Stimulated activated CD4-positive, alpha-beta T cell treated with anti-CD3 and anti-CD28 coated beads, Interleukin-1b, Interleukin-23, amount 100 ng/mL, for 4 hours (primary cell): ENCODE data around the gene TMC5.
"Not testable (repeated sequence)": the region's sequence is repeated elsewhere in the genome, so short reads cannot be mapped to it uniquely, and the experiment has no call there.

Experiments used
- DNase-seq, 2 donors: peaks; one replicate each; pipeline ENCODE4 v3.0.0-alpha.2; 2020; ENCODE audit warnings: low read depth in 2 of 2

Gene TMC5

DNA sequence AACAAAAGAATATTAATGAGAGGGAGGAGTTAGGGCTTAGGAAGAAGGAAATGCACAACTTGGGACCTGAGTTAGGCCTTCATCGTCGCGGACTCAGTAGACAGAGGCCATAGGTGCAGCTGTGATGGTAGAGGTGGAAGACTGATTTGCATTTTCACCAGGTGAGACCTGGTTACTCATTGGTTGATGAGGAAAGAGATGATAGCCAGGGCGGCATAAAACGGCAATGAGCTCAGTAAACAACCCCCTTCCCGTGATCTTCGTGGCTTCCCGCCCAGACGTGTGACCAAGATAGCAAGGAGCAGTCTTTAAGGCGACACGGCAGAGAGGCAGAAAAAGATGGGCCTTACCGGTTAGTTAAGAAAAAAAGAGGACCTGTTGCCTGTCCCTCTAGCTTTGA lies at the start of gene TMC5:
TSS of gene TMC5 (plus strand) at position 244 of the 400 bp plus-strand sequence. CDS start 22,156 bp downstream, outside the sequence.
- DNase-seq = no peak

DNA sequence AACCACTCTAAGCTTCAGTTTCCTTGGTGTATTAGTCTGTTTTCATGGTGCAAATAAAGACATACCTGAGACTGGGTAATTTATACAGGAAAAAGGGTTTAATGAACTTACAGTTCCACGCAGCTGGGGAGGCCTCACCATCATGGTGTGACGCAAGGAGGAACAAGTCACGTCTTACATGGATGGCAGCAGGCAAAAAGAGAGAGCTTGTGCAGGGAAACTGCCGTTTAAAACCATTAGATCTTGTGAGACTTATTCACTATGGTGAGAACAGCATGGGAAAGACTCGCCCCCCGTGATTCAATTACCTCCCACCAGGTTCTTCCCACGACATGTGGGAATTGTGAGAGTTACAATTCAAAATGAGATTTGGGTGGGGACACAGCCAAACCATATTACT lies 45.1 kb upstream of the TMC5 start:
- not testable (repeated sequence) for DNase-seq

GRCh38 chr16:19374402-19374801 lies 43.3 kb upstream of the TMC5 start:
- no peak for DNase-seq

DNA sequence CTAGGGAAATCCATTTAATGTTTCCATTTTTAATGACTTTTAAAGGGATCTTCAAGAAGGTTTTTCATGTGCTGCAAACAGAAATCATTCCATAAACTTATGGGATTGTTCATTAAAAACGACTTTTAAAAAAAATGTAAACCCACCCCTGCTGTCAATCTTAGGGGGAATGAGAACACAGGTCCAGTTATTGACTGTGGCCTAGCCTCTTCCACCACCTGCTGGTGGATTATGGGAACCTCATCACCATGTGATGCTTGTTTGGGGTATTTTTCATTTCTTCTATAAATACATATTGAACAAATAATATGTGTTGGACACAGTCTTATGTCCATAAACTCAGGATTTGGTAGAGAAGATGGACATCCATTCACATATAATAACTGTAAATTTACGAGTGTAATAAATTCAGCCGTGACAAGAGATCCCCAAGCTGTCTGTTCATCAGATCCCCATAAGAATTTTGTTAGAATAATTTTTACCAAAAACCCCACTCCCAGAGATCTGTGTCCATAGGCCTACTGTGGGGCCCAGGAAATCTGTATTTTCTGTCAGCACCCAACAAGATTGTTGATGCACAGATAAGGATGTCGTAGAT lies 42.0 kb upstream of the TMC5 start:
- peak in 1 of 2 donors; percentile 7 for DNase-seq

DNA sequence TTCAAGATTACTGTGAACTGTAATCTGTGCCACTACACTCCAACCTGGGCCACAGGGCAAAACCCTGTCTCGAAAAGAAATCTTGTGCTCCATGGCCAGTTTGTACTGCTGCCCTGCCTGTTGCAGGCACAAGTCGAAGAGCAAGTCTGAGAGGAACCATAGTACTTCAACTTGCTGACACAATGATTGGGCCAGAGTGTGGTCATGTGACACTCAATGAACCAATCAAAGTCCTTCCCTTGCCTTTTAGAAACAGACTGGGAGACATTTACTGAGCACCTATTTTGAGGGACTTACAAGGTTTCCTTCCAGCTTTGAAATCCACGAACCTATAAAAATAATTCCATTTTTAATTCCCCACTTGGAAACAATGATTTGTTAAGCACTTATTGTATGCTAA lies 39.8 kb upstream of the TMC5 start:
- DNase-seq = no peak

DNA sequence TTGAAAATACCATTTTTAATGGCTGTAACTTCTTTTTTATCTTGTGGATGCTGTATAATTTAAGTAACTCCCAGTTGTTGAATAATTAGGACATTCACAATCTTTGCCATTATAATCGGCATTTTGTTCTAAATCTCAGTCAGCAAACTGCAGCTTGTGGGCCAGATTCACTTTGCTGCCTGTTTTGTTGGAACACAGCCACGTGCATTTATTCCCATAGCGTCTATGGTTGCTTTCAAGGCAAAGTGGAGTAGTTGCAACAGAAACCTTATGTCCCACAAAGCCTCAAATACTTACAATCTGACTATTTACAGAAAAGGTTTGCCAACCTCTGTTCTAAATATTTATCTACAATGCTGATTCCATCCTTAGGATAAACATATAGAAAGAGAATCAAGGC lies 39.2 kb upstream of the TMC5 start:
- DNase-seq = no peak

DNA sequence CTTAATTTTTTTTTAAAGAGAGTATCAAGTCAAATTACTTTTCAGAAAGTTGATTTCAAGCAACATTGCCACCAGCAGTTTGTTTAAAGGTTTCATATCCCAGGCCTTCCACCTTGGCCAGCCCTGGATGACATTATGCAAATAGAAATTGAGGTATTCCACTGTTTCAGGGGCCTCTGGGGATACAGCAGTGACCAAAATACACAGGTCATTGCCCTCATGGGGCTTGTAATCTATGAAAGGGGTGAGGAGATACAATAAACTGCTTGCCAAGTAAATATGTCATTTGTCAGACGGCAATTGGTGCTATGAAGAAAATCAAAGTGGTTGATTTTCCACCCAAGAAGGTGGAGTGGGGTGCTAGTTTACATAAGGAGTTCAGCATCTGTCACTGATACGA lies 37.8 kb upstream of the TMC5 start:
- DNase-seq = no peak

- no peak for DNase-seq
These were observed 37.4 kb upstream of the TMC5 start for GRCh38 chr16:19380328-19380727.

GRCh38 chr16:19382084-19382801 lies 35.4 kb upstream of the TMC5 start:
- no peak for DNase-seq

DNA sequence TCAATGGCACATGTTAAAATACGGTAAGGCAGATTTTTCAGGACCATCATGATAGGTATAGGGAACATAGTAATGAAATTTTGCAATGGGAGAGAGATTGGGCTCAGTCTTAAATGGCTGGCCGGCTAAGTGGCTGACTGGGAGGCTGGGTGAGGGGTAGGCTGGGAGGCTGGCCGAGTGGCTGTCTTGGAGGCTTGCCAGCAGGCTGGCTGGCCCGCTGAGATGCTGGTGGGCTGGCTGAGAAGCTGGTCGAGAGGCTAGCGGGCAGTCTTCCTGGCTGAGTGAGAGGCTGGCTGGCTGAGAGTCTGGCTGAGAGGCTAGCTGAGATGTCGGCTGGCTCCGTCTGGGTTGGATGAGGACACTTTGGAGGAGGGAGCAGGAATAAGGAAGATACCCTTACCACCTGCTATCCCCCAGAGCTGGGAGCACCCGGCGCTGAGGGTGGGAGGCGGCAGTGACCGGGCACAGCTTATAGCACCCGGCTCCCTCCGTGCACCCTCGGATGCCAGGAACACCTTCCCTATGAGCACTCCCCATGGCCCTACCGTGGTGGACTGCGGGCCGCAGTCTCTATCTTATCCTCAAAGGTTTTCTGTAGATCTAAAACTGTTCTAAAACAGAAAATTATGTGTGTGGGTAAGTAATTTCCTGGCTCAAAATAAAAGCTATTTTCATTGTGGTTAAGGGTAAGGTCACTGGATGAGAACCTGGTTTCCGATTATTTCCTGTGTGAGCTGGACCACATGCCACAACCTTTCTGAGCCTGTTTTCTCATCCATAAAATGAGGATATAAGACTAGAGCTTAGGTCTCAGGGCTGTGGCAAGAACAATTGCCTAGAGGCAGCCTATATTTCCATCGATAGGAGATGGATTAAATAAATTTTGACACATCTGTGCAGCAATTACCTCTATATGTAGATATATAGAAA lies 34.5 kb upstream of the TMC5 start:
- no peak for DNase-seq

DNA sequence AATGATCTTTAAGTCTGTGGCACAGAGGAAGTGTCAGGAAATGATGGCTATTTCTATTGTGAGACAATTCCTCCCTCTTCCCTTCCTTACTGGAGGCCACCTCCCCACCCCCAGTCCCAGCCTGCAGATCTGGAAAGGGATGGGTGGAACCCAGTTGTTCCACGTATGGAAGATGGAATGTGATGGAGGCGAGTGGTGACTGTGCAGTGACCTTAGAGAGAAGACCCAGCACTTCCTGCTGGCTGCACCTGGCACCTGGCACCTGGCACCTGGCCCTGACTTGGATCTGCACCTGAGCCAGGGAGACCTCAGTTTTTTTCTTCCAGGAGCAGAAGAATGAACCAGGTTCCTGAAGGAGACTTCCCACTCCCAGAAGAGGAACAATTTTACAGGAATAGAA lies 33.0 kb upstream of the TMC5 start:
- DNase-seq = no peak

- no peak for DNase-seq
These were observed 31.2 kb upstream of the TMC5 start for GRCh38 chr16:19386525-19386924.

- peak; percentile 2 to 18 for DNase-seq
These were observed 28.4 kb upstream of the TMC5 start for GRCh38 chr16:19389246-19389645.

GRCh38 chr16:19391185-19391776 lies 26.4 kb upstream of the TMC5 start:
- DNase-seq = not testable (repeated sequence)

DNA sequence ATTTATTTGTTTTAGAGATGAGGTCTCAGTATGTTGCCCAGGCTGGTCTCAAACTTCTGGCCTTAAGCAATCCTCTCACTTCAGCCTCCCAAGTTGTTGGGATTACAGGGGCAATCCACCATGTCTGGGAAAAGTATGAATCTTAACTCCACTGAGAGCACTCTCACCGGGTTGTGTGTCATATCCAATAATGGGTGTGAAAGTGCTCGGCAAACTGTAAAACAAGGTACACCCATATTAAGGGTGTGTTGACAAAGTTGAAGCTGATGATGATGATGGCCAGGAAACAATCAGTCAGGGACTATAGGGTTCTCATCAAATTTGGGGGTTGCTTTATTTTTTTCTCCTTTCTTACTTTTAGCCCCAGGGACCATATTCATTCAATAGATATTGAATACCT lies 25.3 kb upstream of the TMC5 start:
- DNase-seq = no peak

DNA sequence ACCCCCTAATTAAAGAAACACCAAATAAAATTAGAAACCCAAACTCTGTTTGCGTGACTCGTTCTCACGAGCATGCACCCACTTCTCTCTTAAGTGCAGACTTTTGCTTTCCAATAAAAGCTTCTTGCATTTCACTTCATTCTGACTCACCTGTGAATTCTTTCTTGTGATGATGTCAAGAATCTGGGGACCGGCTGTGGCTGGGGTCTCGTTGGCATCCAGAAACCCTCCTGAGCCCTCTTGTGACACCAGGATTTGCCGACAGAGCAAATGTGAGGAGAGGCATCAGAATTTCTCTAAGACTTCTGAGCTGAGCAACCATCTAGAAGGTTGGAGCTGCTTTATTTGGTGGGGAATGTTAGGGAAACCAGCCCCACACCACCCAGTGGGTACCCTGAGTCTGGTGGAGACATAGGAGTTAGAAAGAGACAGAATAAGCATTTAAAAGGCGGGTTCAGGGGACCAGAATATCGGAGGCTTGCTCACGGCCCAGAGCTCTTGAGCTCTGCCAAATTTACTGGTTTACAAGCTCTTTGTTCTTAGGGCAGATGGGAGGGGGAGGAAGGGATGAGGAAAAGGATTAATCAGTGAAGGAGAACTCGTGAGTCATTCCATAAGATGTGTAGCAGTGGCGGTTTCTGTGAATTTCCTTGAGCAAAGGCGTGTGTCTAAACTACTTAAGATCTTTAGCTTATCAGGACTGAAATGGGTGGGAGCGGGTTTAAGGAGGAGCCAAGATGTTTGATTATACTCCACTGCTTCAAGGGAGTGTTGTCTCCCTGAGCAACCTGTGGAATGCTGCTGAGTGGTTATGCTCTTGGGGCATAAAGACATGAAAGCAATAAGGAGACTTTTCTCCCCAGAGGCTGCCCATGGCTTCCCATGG lies 24.2 kb upstream of the TMC5 start:
- no peak for DNase-seq

- not testable (repeated sequence) for DNase-seq
These were observed 21.9 kb upstream of the TMC5 start for GRCh38 chr16:19395646-19396267.

- DNase-seq = no peak
These were observed 21.1 kb upstream of the TMC5 start for GRCh38 chr16:19396555-19397011.

DNA sequence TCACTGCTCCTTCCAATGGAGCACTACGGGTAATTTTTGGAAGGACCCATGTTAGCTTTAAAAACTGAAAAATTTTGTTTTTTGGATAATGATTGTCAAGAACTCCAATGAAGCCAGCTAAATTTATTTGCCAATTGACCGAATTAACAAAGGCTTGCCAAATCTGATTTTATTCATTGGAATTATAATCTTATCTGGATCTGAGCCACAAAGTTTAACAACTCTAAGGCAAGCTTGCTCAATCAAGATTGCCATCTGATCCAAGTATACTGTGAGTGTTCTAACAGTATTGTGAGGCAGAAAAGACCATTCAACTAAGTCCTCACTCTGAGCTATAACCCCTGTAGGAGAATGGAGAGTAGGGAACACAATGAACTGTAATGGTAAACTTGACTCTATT lies 20.3 kb upstream of the TMC5 start:
- not testable (repeated sequence) for DNase-seq

DNA sequence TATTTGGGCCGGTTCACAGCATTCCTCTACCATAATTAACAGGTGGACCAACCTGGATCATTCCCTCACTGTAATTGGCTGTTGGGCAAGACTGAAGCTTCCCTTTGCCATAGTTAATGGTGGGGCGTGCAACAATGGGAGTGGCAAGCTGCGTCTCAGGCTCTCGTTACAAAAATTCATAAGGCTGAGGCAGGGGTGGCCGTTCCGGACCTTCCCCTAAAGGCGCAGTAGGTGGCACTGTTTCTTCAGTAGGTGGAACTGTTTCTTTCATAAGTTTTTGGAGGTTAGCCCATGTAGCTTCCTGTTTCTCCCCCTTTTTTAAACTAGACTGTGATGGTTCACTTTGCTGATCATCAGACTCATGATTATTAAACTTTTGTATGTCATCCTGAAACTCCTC lies 17.0 kb upstream of the TMC5 start:
- no peak for DNase-seq
